RWPE1 (cell line): ENCODE results near the gene LIN7A.
"Not testable (repeated sequence)": the region's sequence is repeated elsewhere in the genome, so short reads cannot be mapped to it uniquely, and the experiment has no call there.

Experiments
- CTCF ChIA-PET: fragments of 350-600 bp; sonication (Branson Sonifier 250); formaldehyde crosslinking; extraction: SDS; loops from one replicate; lab custom pipeline; 2021; lab: Yijun Ruan, JAX
- POLR2A ChIA-PET: fragments of 400-600 bp; formaldehyde crosslinking; extraction: SDS; loops from one replicate; lab custom pipeline; 2020; ENCODE audit warnings: antibody characterized with exemption; ENCODE audit not compliant: low non-redundant PET; lab: Yijun Ruan, JAX
- DNase-seq: peaks from one replicate; pipeline ENCODE4 v3.0.0; 2012; ENCODE audit warnings: low spot score
- H3K27ac ChIP-seq: fragments of 450-650 bp; 2 replicates; pipeline ENCODE4 v1.5.1; 2017
- TF ChIP-seq, protein P1 (sequence below): fragments of 450-650 bp; conservative IDR thresholded peaks from 2 replicates; pipeline ENCODE4 v1.5.1; 2017; ENCODE audit warnings: low read depth, mild to moderate bottlenecking

Gene LIN7A

DNA sequence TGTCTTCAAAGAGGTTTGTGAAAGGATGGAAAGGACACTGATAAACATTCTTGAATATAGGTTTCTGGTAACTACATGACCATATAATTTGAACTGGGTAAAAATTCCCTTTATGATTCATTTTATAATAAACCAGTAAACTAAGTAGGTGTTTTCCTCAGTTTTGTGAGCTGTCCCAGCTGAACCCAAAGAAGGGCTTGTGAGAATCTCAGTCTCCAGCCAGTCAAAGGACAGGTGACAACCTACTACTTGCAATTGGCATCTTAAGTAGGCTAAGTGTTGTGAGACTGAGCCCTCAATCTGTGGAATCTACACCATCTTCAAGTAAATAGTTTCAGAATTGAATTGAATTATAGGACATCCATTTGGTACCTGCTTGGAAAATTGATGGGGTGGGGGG lies 145.9 kb downstream of the LIN7A start:
- TF ChIP-seq, protein P1, sequence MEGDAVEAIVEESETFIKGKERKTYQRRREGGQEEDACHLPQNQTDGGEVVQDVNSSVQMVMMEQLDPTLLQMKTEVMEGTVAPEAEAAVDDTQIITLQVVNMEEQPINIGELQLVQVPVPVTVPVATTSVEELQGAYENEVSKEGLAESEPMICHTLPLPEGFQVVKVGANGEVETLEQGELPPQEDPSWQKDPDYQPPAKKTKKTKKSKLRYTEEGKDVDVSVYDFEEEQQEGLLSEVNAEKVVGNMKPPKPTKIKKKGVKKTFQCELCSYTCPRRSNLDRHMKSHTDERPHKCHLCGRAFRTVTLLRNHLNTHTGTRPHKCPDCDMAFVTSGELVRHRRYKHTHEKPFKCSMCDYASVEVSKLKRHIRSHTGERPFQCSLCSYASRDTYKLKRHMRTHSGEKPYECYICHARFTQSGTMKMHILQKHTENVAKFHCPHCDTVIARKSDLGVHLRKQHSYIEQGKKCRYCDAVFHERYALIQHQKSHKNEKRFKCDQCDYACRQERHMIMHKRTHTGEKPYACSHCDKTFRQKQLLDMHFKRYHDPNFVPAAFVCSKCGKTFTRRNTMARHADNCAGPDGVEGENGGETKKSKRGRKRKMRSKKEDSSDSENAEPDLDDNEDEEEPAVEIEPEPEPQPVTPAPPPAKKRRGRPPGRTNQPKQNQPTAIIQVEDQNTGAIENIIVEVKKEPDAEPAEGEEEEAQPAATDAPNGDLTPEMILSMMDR, result no peak
- ChIA-PET POLR2A (no interaction called here), CTCF (no interaction called here)
- no peak for DNase-seq
- no peak overlapping the region for H3K27ac ChIP-seq

GRCh38 chr12:80788407-80788806 lies 149.3 kb downstream of the LIN7A start:
- DNase-seq, H3K27ac ChIP-seq, POLR2A ChIA-PET, CTCF ChIA-PET: not testable (repeated sequence)

DNA sequence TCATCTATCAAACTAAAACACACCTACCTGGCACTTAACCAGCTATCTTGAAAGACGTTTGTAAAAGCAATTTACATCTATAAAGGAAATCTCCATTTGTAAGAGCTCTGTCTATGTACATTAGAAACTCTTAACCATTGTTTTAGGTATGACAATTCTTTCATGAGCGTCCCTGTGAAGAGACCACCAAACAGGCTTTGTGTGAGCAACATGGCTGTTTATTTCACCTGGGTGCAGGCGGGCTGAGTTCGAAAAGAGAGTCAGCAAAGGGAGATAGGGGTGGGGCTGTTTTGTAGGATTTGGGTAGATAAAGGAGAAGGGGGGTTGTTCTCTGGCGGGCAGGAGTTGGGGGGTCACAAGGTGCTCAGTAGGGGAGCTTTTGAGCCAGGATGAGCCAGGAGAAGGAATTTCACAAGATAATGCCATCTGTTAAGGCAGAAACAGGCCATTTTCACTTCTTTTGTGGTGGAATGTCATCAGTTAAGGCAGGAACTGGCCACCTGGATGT lies 154.7 kb downstream of the LIN7A start:
- POLR2A ChIA-PET, H3K27ac ChIP-seq, CTCF ChIA-PET: not testable (repeated sequence)

DNA sequence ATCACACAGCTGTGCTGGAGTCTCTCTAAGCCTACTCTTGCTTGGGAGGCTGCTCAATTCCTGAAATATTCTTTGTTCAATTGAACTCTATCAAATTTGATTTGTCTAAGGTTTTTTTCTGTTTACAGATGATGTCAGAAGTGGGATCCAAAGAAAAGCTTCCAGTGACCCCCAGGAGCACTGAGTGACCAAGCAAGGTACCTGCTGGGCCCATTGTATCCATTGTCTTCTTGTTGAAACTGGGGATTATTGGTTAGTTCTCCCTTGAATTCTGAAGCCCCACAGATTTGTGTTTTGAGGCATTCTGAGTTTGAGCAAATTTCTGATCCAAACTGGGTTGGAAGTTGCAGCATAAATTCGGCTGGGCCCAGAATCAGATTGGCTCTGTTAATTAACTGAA lies 156.4 kb downstream of the LIN7A start:
- no peak for DNase-seq
- TF ChIP-seq, protein P1, result no peak
- CTCF ChIA-PET, result interaction anchor here (0.5 to 0.6 kb wide), 2 partner anchors 8 to 364 kb away, joined by 4 read pairs; no protein-coding TSS in a partner anchor
- H3K27ac ChIP-seq, result no peak overlapping the region
- POLR2A ChIA-PET, result no interaction called here

More for the DNA sequence above, 154.7 kb downstream of the LIN7A start:
- not testable (repeated sequence) for DNase-seq

GRCh38 chr12:80780746-80781145 lies 157.0 kb downstream of the LIN7A start:
- H3K27ac ChIP-seq, result no peak overlapping the region
- CTCF ChIA-PET, result interaction anchor here (0.6 kb wide), 2 partner anchors 9 to 26 kb away, joined by 3 to 4 read pairs; no protein-coding TSS in a partner anchor
- POLR2A ChIA-PET, result no interaction called here

GRCh38 chr12:80778005-80778541 lies 159.7 kb downstream of the LIN7A start:
- ChIA-PET CTCF (interaction anchor here (0.7 to 1.0 kb wide), 2 partner anchors 508 to 1086 kb away, joined by 3 read pairs; no protein-coding TSS in a partner anchor), POLR2A (no interaction called here)

More at GRCh38 chr12:80780746-80781145, 157.0 kb downstream of the LIN7A start:
- no peak for DNase-seq
- TF ChIP-seq, protein P1, result no peak

GRCh38 chr12:80777587-80777986 lies 160.1 kb downstream of the LIN7A start:
- H3K27ac ChIP-seq, result no peak overlapping the region
- POLR2A ChIA-PET, result no interaction called here
- TF ChIP-seq, protein P1, result no peak
- CTCF ChIA-PET, result no interaction called here
- no peak for DNase-seq

More at GRCh38 chr12:80778005-80778541, 159.7 kb downstream of the LIN7A start:
- TF ChIP-seq, protein P1, result no peak
- H3K27ac ChIP-seq, result no peak overlapping the region
- peak; percentile 82 for DNase-seq
